Hepatocyte (in vitro differentiated cells): ENCODE data around the gene SPATA2. TPM values are rescaled to one million over a fixed set of nuclear protein-coding genes. Genes with fewer than 3 reads are reported as not detected.

Source experiments
- DNase-seq: peaks from one replicate; pipeline ENCODE4 v3.0.0-alpha.2; 2016; ENCODE audit warnings: low spot score
- H2AFZ ChIP-seq: fragments of 200-600 bp; sonication (generic); 2 replicates; pipeline ENCODE4 v1.6.0; 2016; ENCODE audit warnings: antibody characterized with exemption, mild to moderate bottlenecking
- H3K27ac ChIP-seq: fragments of 200-600 bp; sonication (generic); 2 replicates; pipeline ENCODE4 v1.5.1; 2016; ENCODE audit warnings: mild to moderate bottlenecking
- H3K27me3 ChIP-seq: fragments of 200-600 bp; sonication (generic); 2 replicates; pipeline ENCODE4 v1.6.1; 2016
- H3K36me3 ChIP-seq: fragments of 200-600 bp; sonication (generic); replicated peaks from 2 replicates; pipeline ENCODE4 v1.5.1; 2016; ENCODE audit warnings: low read depth; ENCODE audit not compliant: insufficient read depth
- H3K4me1 ChIP-seq: fragments of 200-600 bp; sonication (generic); 2 replicates; pipeline ENCODE4 v1.5.1; 2016; ENCODE audit warnings: mild to moderate bottlenecking, moderate library complexity; ENCODE audit not compliant: insufficient read depth
- H3K4me2 ChIP-seq: fragments of 200-600 bp; sonication (generic); 2 replicates; pipeline ENCODE4 v1.6.0; 2016
- H3K4me3 ChIP-seq: fragments of 200-600 bp; sonication (generic); 2 replicates; pipeline ENCODE4 v1.5.1; 2016; ENCODE audit warnings: mild to moderate bottlenecking
- H3K79me2 ChIP-seq: fragments of 200-600 bp; sonication (generic); 2 replicates; pipeline ENCODE4 v1.6.0; 2017; ENCODE audit warnings: mild to moderate bottlenecking
- H3K9me2 ChIP-seq: fragments of 200-600 bp; sonication (generic); replicated peaks from 2 replicates; pipeline ENCODE4 v1.6.0; 2017; ENCODE audit warnings: mild to moderate bottlenecking; ENCODE audit not compliant: insufficient read depth
- H3K9me3 ChIP-seq: fragments of 200-600 bp; sonication (generic); 2 replicates; pipeline ENCODE4 v1.5.1; 2016; ENCODE audit warnings: low read depth, mild to moderate bottlenecking
- H4K20me1 ChIP-seq: fragments of 200-600 bp; sonication (generic); 2 replicates; pipeline ENCODE4 v1.6.0; 2016; ENCODE audit warnings: mild to moderate bottlenecking; ENCODE audit not compliant: insufficient read depth, poor library complexity, severe bottlenecking
- CTCF ChIP-seq: fragments of 200-600 bp; sonication (generic); IDR thresholded peaks from 2 replicates; pipeline ENCODE4 v1.5.1; 2016; ENCODE audit warnings: antibody characterized with exemption, mild to moderate bottlenecking; ENCODE audit not compliant: poor library complexity
- EZH2 ChIP-seq: fragments of 200-600 bp; sonication (generic); IDR thresholded peaks from 2 replicates; pipeline ENCODE4 v1.6.1; 2016; ENCODE audit warnings: antibody characterized with exemption, mild to moderate bottlenecking, borderline replicate concordance
- EZH2phosphoT487 ChIP-seq: fragments of 200-600 bp; sonication (generic); IDR thresholded peaks from one replicate; pipeline ENCODE4 v1.6.1; 2018; ENCODE audit warnings: antibody characterized with exemption, mild to moderate bottlenecking, low read depth, moderate library complexity; ENCODE audit not compliant: unreplicated experiment, severe bottlenecking
- WGBS: methylation state at CpG from one replicate; pipeline ENCODE4 v1.1.6; 2016; ENCODE audit warnings: low lambda C conversion rate; ENCODE audit errors: missing lambda C conversion rate; 5-methylcytosine and 5-hydroxymethylcytosine counted together
- polyA plus RNA-seq: library from polyadenylated mRNA; unstranded; fragments of >200 nt; fragmentation: Nextera tagmentation; extraction: Ambion mirVana; gene quantifications from 2 replicates; pipeline ENCODE4 v1.2.1, GENCODE V29; 2016
- total RNA-seq: library from RNA; depleted of rRNA; stranded (reverse); fragments of >200 nt; gene quantifications from 2 replicates; pipeline ENCODE4 v1.2.3, GENCODE V29; 2014

Gene SPATA2
- total and polyA plus RNA-seq, 2 experiments from 2014 or later = 5.9 to 9.6 TPM

GRCh38 chr20:49935746-49936152 lies 20.4 kb upstream of the SPATA2 start:
- no peak for DNase-seq
- Histone ChIP-seq H3K9me3 (no peaks in the 10 kb centered on the region), H2AFZ (peak overlapping the region; percentile 80), H3K4me1 (peaks cover 16% of the 10 kb centered on the region), H3K4me3 (no peak overlapping the region), H3K27ac (peak overlapping the region; percentile 7), H3K27me3 (no peaks in the 10 kb centered on the region), H3K36me3 (no peaks in the 10 kb centered on the region), H3K79me2 (peaks cover 44% of the 10 kb centered on the region), H3K4me2 (peak overlapping the region; percentile 70), H4K20me1 (peaks cover 34% of the 10 kb centered on the region), H3K9me2 (no peaks in the 10 kb centered on the region)
- 75% methylated on average over 21 of the region's 21 CpGs for WGBS
- no peak for TF ChIP-seq EZH2
- no peak for TF ChIP-seq EZH2phosphoT487
- no peak for TF ChIP-seq CTCF

GRCh38 chr20:49929142-49929494 lies 13.8 kb upstream of the SPATA2 start:
- Histone ChIP-seq H2AFZ (peak overlapping the region; percentile 5), H3K9me2 (no peaks in the 10 kb centered on the region), H3K9me3 (no peaks in the 10 kb centered on the region), H4K20me1 (no peaks in the 10 kb centered on the region), H3K27ac (no peak overlapping the region), H3K36me3 (no peaks in the 10 kb centered on the region), H3K4me3 (no peak overlapping the region), H3K79me2 (no peaks in the 10 kb centered on the region), H3K4me2 (peak overlapping the region; percentile 26), H3K27me3 (no peaks in the 10 kb centered on the region), H3K4me1 (peaks cover 6% of the 10 kb centered on the region)
- DNase-seq = no peak
- TF ChIP-seq CTCF (no peak), EZH2 (no peak)
- 39% methylated on average over 4 of the region's 4 CpGs for WGBS

- Histone ChIP-seq H3K27ac (peak overlapping the region; percentile 51), H3K4me2 (peak overlapping the region; percentile 26), H3K79me2 (no peaks in the 10 kb centered on the region), H3K4me3 (no peak overlapping the region), H3K9me2 (no peaks in the 10 kb centered on the region), H4K20me1 (no peaks in the 10 kb centered on the region), H3K4me1 (peaks cover 8% of the 10 kb centered on the region), H2AFZ (peak overlapping the region; percentile 51), H3K36me3 (no peaks in the 10 kb centered on the region), H3K27me3 (no peaks in the 10 kb centered on the region), H3K9me3 (no peaks in the 10 kb centered on the region)
- TF ChIP-seq CTCF = peak; percentile 96
- no peak for TF ChIP-seq EZH2phosphoT487
- 19% methylated on average over 15 of the region's 15 CpGs for WGBS
- peak; percentile 93 for DNase-seq
These were observed 13.2 kb upstream of the SPATA2 start for GRCh38 chr20:49928411-49929141.
